Measurements from ENCODE around the gene MBD2. TPM values are rescaled to one million over a fixed set of nuclear protein-coding genes. Genes with fewer than 3 reads are reported as not detected.

The MBD2 gene, protein sequence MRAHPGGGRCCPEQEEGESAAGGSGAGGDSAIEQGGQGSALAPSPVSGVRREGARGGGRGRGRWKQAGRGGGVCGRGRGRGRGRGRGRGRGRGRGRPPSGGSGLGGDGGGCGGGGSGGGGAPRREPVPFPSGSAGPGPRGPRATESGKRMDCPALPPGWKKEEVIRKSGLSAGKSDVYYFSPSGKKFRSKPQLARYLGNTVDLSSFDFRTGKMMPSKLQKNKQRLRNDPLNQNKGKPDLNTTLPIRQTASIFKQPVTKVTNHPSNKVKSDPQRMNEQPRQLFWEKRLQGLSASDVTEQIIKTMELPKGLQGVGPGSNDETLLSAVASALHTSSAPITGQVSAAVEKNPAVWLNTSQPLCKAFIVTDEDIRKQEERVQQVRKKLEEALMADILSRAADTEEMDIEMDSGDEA
- total RNA-seq (2021; ENCODE audit: unreplicated experiment) (53.3 TPM), Bru-seq, nascent RNA (percentile 77 among the genes with signal in this experiment), BruChase-seq, experiment 1, labeled RNA remaining after a 2-hour chase (percentile 65 among the genes with signal in this experiment), BruChase-seq, experiment 2, labeled RNA remaining after a 6-hour chase (percentile 68 among the genes with signal in this experiment)
- 63.0 TPM for polyA plus RNA-seq (2012; ENCODE audit: insufficient read length)
- long read RNA-seq, full-length matches to known transcripts: 125 of 137 reads
- long read RNA-seq, partial matches to known transcripts: 1 of 137 reads
- long read RNA-seq, other reads (novel, unspliced or antisense): 11 of 137 reads

DNA sequence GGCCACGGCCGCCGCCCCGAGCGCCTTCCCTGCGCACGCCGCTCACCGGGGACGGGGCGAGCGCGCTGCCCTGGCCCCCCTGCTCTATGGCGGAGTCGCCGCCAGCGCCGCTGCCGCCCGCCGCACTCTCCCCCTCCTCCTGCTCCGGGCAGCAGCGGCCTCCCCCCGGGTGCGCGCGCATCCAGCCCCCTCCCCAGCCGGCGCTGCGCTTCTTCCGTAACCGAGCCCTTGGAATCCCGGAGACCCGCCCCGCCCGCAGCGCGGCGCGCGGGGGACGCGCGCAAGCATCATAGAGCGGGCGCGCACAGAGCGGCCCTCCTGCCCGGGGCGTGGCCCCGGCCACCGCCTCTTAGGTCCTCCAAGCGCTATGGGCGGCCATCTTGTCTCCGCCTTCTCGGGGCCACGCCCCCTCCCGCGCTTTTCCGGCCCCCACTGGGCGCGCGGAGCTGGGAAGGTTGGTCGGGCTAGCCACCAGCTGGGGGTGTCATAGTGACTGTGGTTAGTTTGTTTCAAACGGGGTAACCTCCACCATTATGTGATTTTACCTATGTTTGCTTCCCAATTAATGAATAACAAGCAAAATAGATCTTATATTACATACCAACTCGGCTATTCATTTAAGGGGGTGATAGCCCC is at the start of gene MBD2:
Gene MBD2 (minus strand): TSS at position 291 of the 636 bp plus-strand sequence. CDS start 110 bp downstream, at position 181.
- TF ChIP-seq, protein P1, sequence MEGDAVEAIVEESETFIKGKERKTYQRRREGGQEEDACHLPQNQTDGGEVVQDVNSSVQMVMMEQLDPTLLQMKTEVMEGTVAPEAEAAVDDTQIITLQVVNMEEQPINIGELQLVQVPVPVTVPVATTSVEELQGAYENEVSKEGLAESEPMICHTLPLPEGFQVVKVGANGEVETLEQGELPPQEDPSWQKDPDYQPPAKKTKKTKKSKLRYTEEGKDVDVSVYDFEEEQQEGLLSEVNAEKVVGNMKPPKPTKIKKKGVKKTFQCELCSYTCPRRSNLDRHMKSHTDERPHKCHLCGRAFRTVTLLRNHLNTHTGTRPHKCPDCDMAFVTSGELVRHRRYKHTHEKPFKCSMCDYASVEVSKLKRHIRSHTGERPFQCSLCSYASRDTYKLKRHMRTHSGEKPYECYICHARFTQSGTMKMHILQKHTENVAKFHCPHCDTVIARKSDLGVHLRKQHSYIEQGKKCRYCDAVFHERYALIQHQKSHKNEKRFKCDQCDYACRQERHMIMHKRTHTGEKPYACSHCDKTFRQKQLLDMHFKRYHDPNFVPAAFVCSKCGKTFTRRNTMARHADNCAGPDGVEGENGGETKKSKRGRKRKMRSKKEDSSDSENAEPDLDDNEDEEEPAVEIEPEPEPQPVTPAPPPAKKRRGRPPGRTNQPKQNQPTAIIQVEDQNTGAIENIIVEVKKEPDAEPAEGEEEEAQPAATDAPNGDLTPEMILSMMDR (IDR thresholded peaks at IDR 0.05): peak; percentile 13; the same call in 1 of the 2 replicates
- no peak; the same call in 1 of the 2 replicates for TF ChIP-seq SIN3A (IDR thresholded peaks at IDR 0.05; ENCODE audit: borderline replicate concordance, insufficient read depth, low read depth, low read length)
- TF ChIP-seq TCF7L2 (IDR thresholded peaks at IDR 0.05; ENCODE audit: low read depth, low read length): no peak
- TF ChIP-seq POLR2AphosphoS5 (IDR thresholded peaks at IDR 0.05; ENCODE audit: low read depth, low read length): 0 out of 2 replicates have a peak, but pooled peaks have one; percentile 36
- Histone ChIP-seq H3K27me3 (ENCODE audit: control insufficient read depth, insufficient read depth, low read length) (no peaks in the 10 kb centered on the region), H3K4me3 (ENCODE audit: low read depth in 2 of 2, low read length in 2 of 2) (peak within 1 kb of the TSS; percentile 56 to 68), H3K36me3 (ENCODE audit: control insufficient read depth, insufficient read depth, low read length) (no peaks in the 10 kb centered on the region; the same call in 1 of the 2 replicates), H3K4me1 (ENCODE audit: control insufficient read depth, insufficient read depth, low read length) (peaks cover 8% of the 10 kb centered on the region; the same call in 1 of the 2 replicates), H3K27ac (ENCODE audit: low read length) (peak within 1 kb of the TSS; percentile 69), H3K9me3 (ENCODE audit: control insufficient read depth, insufficient read depth, low read depth, low read length) (no peaks in the 10 kb centered on the region)
- ATAC-seq (peak; percentile 99), DNase-seq (ENCODE audit: low read depth, low spot score) (peak; percentile 61)
- intact Hi-C loops (cut with micrococcal nuclease; ENCODE audit: unreplicated experiment): no loop called here
- no TSS peak for BruUV-seq (replicated peaks)
- POLR2A ChIA-PET: interaction anchor here (0.6 to 1.1 kb wide), 3 partner anchors 12 to 656 kb away, joined by 3 to 8 read pairs (median 6); no protein-coding TSS in a partner anchor
- in situ Hi-C loops (cut with HindIII; ENCODE audit: low pct_unique_long_range_greater_than_20kb, low sequenced_read_pairs): no loop called here
- CTCF ChIA-PET: interaction anchor here (0.9 kb wide), 1 partner anchor 113 kb away, joined by 4 read pairs; no protein-coding TSS in a partner anchor

DNA sequence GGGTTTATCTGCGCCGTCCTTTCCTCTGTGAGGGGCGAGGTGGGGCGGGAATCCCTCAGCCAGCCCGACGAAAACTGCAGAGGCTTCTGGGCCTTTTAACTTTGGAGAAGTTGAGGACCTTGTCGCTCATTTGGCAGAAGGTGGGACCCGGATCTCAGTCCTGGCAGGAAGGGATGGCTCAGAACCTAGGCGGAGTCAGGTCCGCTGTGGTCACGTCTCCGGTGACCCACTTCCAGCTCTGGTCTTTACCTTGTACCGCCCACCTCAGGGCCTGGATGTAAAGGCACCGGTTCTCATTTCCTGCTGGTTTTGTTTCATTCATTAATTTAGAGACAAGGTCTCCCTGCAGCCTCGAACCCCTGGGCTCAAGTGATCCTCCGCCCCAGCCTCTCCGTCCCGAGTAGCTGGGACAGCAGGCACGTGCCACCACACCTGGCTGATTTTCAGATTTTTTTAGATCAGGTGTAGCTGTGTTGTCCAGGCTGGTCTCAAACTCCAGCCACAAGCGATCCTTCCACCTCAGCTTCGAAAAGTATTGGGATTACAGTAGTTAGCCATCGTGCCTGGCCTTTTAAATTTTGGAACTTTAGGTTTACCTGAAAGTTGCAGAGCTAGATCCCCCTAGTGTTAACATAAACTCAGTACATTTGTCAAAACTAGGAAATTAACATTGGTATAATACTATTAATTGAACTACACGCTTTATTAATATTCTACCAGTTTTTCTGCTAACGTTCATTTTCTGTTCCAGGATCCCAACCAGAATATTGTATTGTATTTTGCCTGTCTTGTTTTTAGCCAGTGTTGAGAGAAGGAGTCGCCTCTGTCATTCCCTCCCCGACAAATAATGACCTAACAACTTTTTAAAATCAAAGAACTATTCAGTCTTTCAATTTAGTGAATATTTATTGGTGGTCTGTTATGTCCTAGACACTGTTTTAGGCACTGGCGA is 45.7 kb upstream of the MBD2 start:
- Histone ChIP-seq H3K4me3 (ENCODE audit: low read depth in 2 of 2, low read length in 2 of 2) (peak overlapping the region; percentile 65 to 87), H3K36me3 (ENCODE audit: control insufficient read depth, insufficient read depth, low read length) (peaks cover 2% of the 10 kb centered on the region; the same call in 1 of the 2 replicates), H3K4me1 (ENCODE audit: control insufficient read depth, insufficient read depth, low read length) (peaks cover 4% of the 10 kb centered on the region), H3K27me3 (ENCODE audit: control insufficient read depth, insufficient read depth, low read length) (no peaks in the 10 kb centered on the region), H3K9me3 (ENCODE audit: control insufficient read depth, insufficient read depth, low read depth, low read length) (no peaks in the 10 kb centered on the region), H3K27ac (ENCODE audit: low read length) (peak overlapping the region; percentile 87)
- ChIA-PET POLR2A (no interaction called here), CTCF (no interaction called here)
- in situ Hi-C loops (cut with HindIII; ENCODE audit: low pct_unique_long_range_greater_than_20kb, low sequenced_read_pairs): no loop called here
- DNase-seq (ENCODE audit: low read depth, low spot score) (no peak), ATAC-seq (peak; percentile 85)
- BruUV-seq (replicated peaks): no TSS peak
- TF ChIP-seq POLR2AphosphoS5 (IDR thresholded peaks at IDR 0.05; ENCODE audit: low read depth, low read length) (no peak; the same call in 1 of the 2 replicates), TCF7L2 (IDR thresholded peaks at IDR 0.05; ENCODE audit: low read depth, low read length) (no peak)
- TF ChIP-seq, protein P1 (IDR thresholded peaks at IDR 0.05): peak; percentile 28; the same call in 1 of the 2 replicates
- intact Hi-C loops (cut with micrococcal nuclease; ENCODE audit: unreplicated experiment): loop anchor here (10.0 kb wide), 1 partner anchor 85 kb away; the partner anchor contains the start of genes C18orf54 and STARD6
